GM23338 (cell line): ENCODE results near the gene MAP2K5. TPM values are rescaled to one million over a fixed set of nuclear protein-coding genes. Genes with fewer than 3 reads are reported as not detected.

Experiments
- ATAC-seq: fragments of 200-7000 bp; cut with Tn5 transposase; 3 replicates; pipeline ENCODE4 v1.9.1; 2020
- DNase-seq: peaks from one replicate; pipeline ENCODE4 v3.0.0-alpha.2; 2015; ENCODE audit warnings: low spot score
- H2AFZ ChIP-seq: fragments of 200-600 bp; sonication (generic); 2 replicates; pipeline ENCODE4 v1.8.0; 2016; ENCODE audit warnings: antibody characterized with exemption, mild to moderate bottlenecking, moderate library complexity
- H3F3A ChIP-seq: fragments of 200-600 bp; sonication (generic); replicated peaks from 2 replicates; pipeline ENCODE4 v1.8.0; 2017; ENCODE audit warnings: antibody characterized with exemption, mixed run types, low read depth
- H3K27ac ChIP-seq: fragments of 200-600 bp; sonication (generic); 2 replicates; pipeline ENCODE4 v1.6.1; 2016; ENCODE audit warnings: low read depth
- H3K27me3 ChIP-seq: fragments of 200-600 bp; sonication (generic); 2 replicates; pipeline ENCODE4 v1.8.0; 2016; ENCODE audit warnings: mild to moderate bottlenecking, mixed run types, moderate library complexity; ENCODE audit not compliant: insufficient read depth
- H3K36me3 ChIP-seq: fragments of 200-600 bp; sonication (generic); 2 replicates; pipeline ENCODE4 v1.8.0; 2016; ENCODE audit warnings: mild to moderate bottlenecking; ENCODE audit not compliant: insufficient read depth
- H3K4me1 ChIP-seq: fragments of 200-600 bp; sonication (generic); 2 replicates; pipeline ENCODE4 v1.8.0; 2016; ENCODE audit warnings: mild to moderate bottlenecking, moderate library complexity; ENCODE audit not compliant: insufficient read depth
- H3K4me2 ChIP-seq: fragments of 200-600 bp; sonication (generic); 2 replicates; pipeline ENCODE4 v1.7.1; 2017; ENCODE audit warnings: mixed run types
- H3K4me3 ChIP-seq: fragments of 200-600 bp; sonication (generic); 2 replicates; pipeline ENCODE4 v1.6.1; 2016; ENCODE audit warnings: mixed run types
- H3K79me2 ChIP-seq: fragments of 200-600 bp; sonication (generic); replicated peaks from 2 replicates; pipeline ENCODE4 v1.8.0; 2017; ENCODE audit warnings: mild to moderate bottlenecking; ENCODE audit not compliant: insufficient read depth
- H3K9me2 ChIP-seq: fragments of 200-600 bp; sonication (generic); 2 replicates; pipeline ENCODE4 v1.8.0; 2017; ENCODE audit not compliant: insufficient read depth
- H4K20me1 ChIP-seq: fragments of 200-600 bp; sonication (generic); replicated peaks from 2 replicates; pipeline ENCODE4 v1.8.0; 2017; ENCODE audit warnings: mild to moderate bottlenecking; ENCODE audit not compliant: insufficient read depth
- H3K27ac Mint-ChIP-seq: 2 replicates; pipeline ENCODE4 v1.8.0; 2020; ENCODE audit warnings: inconsistent platforms, mild to moderate bottlenecking, moderate library complexity, mixed read lengths
- H3K27me3 Mint-ChIP-seq: 3 replicates; pipeline ENCODE4 v1.8.0; 2022; ENCODE audit warnings: low read depth, mild to moderate bottlenecking, moderate library complexity, mixed read lengths, inconsistent platforms; ENCODE audit not compliant: insufficient read depth, poor library complexity
- H3K36me3 Mint-ChIP-seq: 3 replicates; pipeline ENCODE4 v1.8.0; 2021; ENCODE audit warnings: low read depth, mild to moderate bottlenecking, inconsistent platforms, moderate library complexity, mixed read lengths
- H3K4me1 Mint-ChIP-seq: 3 replicates; pipeline ENCODE4 v1.8.0; 2020; ENCODE audit warnings: mild to moderate bottlenecking, inconsistent platforms, mixed read lengths
- H3K4me3 Mint-ChIP-seq: 3 replicates; pipeline ENCODE4 v1.8.0; 2021; ENCODE audit warnings: moderate library complexity, mild to moderate bottlenecking, inconsistent platforms, mixed read lengths
- H3K9me3 Mint-ChIP-seq: 3 replicates; pipeline ENCODE4 v1.8.0; 2020; ENCODE audit warnings: moderate library complexity, mild to moderate bottlenecking, inconsistent platforms, mixed read lengths
- CREB1 ChIP-seq: fragments of 250-450 bp; sonication (Bioruptor Pico); IDR thresholded peaks from 2 replicates; pipeline ENCODE4 v1.5.0; 2020; ENCODE audit warnings: low read depth, mild to moderate bottlenecking, moderate library complexity
- EZH2 ChIP-seq: fragments of 200-600 bp; sonication (generic); IDR thresholded peaks from one replicate; pipeline ENCODE4 v1.8.0; 2017; ENCODE audit warnings: antibody characterized with exemption, mild to moderate bottlenecking, low read depth; ENCODE audit not compliant: unreplicated experiment
- POLR2AphosphoS5 ChIP-seq: IDR thresholded peaks from 2 replicates; pipeline ENCODE4 v1.6.1; 2016; ENCODE audit warnings: antibody characterized with exemption, low read depth
- ZNF114 ChIP-seq: fragments of 250-450 bp; sonication (Bioruptor Pico); IDR thresholded peaks from 2 replicates; pipeline ENCODE4 v1.5.0; 2020; ENCODE audit warnings: mild to moderate bottlenecking, moderate library complexity
- polyA plus RNA-seq: library from polyadenylated mRNA; unstranded; fragments of >200 nt; fragmentation: Nextera tagmentation; extraction: Ambion mirVana; gene quantifications from 2 replicates; pipeline ENCODE4 v1.2.1, GENCODE V29; 2016
- total RNA-seq: library from RNA; depleted of rRNA; stranded (reverse); fragments of >200 nt; shearing (Covaris generic); gene quantifications from 2 replicates; pipeline ENCODE4 v1.2.3, GENCODE V29; 2014
- TF ChIP-seq, protein P1 (sequence below), 2 experiments: fragments of 200-600 bp in 1 of 2; sonication (generic) in 1 of 2; conservative IDR thresholded peaks; 2 replicates each; pipeline versions ENCODE4 v1.5.1 to v1.6.1; 2016 to 2017; ENCODE audit warnings: antibody characterized with exemption in 2 of 2, low read depth in 2 of 2, mild to moderate bottlenecking in 2 of 2, moderate library complexity in 1 of 2
- TF ChIP-seq, protein P2 (sequence below): IDR thresholded peaks from 2 replicates; pipeline ENCODE4 v1.6.1; 2016; ENCODE audit warnings: antibody characterized with exemption
- TF ChIP-seq, protein P3 (sequence below): IDR thresholded peaks from one replicate; pipeline ENCODE4 v1.6.1; 2018; ENCODE audit warnings: antibody characterized with exemption; ENCODE audit not compliant: unreplicated experiment

MAP2K5 gene
- total and polyA plus RNA-seq, 2 experiments from 2014 or later, result 6.5 to 13.6 TPM

DNA sequence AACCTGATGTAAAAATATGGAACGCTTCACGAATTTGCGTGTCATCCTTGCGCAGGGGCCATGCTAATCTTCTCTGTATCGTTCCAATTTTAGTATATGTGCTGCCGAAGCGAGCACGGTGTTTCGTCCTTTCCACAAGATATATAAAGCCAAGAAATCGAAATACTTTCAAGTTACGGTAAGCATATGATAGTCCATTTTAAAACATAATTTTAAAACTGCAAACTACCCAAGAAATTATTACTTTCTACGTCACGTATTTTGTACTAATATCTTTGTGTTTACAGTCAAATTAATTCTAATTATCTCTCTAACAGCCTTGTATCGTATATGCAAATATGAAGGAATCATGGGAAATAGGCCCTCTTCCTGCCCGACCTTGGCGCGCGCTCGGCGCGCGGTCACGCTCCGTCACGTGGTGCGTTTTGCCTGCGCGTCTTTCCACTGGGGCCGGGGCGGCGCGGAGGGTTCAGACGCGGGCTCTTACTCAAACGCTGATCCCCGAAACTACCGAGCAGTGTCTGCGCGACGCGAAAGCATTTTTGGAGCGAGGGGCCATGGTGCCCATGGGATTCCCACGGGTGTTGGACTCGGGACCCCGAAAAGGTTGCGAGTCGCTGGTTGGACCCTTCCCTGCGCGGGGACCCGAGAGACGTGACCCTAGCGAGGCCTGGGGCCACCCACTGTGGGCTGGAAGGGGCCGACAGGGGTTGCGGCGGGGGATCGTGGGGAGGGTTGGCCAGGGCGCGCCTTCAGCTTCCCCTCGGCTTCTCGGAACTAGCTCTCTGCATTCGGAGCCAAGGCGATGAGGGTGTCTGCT is 297.6 kb downstream of the MAP2K5 start, which contains the start of gene RNU6-1:
Gene RNU6-1, minus strand, starts transcription at position 117 of the 820 bp plus-strand sequence.
- peaks cover 58% of the 10 kb centered on the region for H3K27me3 ChIP-seq
- peak within 1 kb of the TSS; percentile 92 for H3K4me3 Mint-ChIP-seq
- peaks cover 28% of the 10 kb centered on the region for H3K4me1 ChIP-seq
- H3K36me3 Mint-ChIP-seq, result no peaks in the 10 kb centered on the region; the same call in 2 of the 3 replicates
- H3K79me2 ChIP-seq, result no peaks in the 10 kb centered on the region
- peak within 1 kb of the TSS; percentile 66 for H3K4me3 ChIP-seq
- no peaks in the 10 kb centered on the region for H4K20me1 ChIP-seq
- H3K9me3 Mint-ChIP-seq, result peaks cover 3% of the 10 kb centered on the region; the same call in 2 of the 3 replicates
- peaks cover 54% of the 10 kb centered on the region for H3K4me1 Mint-ChIP-seq
- no peak for TF ChIP-seq ZNF114 (CRISPR knock-in tag)
- peak; percentile 62; the same call in 1 of the 2 replicates for TF ChIP-seq CREB1
- TF ChIP-seq, protein P1, sequence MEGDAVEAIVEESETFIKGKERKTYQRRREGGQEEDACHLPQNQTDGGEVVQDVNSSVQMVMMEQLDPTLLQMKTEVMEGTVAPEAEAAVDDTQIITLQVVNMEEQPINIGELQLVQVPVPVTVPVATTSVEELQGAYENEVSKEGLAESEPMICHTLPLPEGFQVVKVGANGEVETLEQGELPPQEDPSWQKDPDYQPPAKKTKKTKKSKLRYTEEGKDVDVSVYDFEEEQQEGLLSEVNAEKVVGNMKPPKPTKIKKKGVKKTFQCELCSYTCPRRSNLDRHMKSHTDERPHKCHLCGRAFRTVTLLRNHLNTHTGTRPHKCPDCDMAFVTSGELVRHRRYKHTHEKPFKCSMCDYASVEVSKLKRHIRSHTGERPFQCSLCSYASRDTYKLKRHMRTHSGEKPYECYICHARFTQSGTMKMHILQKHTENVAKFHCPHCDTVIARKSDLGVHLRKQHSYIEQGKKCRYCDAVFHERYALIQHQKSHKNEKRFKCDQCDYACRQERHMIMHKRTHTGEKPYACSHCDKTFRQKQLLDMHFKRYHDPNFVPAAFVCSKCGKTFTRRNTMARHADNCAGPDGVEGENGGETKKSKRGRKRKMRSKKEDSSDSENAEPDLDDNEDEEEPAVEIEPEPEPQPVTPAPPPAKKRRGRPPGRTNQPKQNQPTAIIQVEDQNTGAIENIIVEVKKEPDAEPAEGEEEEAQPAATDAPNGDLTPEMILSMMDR (conservative IDR thresholded peaks at IDR 0.05; ENCODE audit: low read depth in 2 of 2), result no peak
- TF ChIP-seq, protein P2, sequence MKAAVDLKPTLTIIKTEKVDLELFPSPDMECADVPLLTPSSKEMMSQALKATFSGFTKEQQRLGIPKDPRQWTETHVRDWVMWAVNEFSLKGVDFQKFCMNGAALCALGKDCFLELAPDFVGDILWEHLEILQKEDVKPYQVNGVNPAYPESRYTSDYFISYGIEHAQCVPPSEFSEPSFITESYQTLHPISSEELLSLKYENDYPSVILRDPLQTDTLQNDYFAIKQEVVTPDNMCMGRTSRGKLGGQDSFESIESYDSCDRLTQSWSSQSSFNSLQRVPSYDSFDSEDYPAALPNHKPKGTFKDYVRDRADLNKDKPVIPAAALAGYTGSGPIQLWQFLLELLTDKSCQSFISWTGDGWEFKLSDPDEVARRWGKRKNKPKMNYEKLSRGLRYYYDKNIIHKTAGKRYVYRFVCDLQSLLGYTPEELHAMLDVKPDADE, result no peak
- no peak for TF ChIP-seq EZH2
- TF ChIP-seq, protein P3, sequence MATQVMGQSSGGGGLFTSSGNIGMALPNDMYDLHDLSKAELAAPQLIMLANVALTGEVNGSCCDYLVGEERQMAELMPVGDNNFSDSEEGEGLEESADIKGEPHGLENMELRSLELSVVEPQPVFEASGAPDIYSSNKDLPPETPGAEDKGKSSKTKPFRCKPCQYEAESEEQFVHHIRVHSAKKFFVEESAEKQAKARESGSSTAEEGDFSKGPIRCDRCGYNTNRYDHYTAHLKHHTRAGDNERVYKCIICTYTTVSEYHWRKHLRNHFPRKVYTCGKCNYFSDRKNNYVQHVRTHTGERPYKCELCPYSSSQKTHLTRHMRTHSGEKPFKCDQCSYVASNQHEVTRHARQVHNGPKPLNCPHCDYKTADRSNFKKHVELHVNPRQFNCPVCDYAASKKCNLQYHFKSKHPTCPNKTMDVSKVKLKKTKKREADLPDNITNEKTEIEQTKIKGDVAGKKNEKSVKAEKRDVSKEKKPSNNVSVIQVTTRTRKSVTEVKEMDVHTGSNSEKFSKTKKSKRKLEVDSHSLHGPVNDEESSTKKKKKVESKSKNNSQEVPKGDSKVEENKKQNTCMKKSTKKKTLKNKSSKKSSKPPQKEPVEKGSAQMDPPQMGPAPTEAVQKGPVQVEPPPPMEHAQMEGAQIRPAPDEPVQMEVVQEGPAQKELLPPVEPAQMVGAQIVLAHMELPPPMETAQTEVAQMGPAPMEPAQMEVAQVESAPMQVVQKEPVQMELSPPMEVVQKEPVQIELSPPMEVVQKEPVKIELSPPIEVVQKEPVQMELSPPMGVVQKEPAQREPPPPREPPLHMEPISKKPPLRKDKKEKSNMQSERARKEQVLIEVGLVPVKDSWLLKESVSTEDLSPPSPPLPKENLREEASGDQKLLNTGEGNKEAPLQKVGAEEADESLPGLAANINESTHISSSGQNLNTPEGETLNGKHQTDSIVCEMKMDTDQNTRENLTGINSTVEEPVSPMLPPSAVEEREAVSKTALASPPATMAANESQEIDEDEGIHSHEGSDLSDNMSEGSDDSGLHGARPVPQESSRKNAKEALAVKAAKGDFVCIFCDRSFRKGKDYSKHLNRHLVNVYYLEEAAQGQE, result no peak
- TF ChIP-seq POLR2AphosphoS5, result peak; percentile 89
- ATAC-seq (peak; percentile 28), DNase-seq (peak; percentile 91)
- no peaks in the 10 kb centered on the region for H3K36me3 ChIP-seq
- peak within 1 kb of the TSS; percentile 99 for H3K27ac Mint-ChIP-seq
- 0 out of 2 replicates have a peak, but pooled peaks cover 4% of the 10 kb centered on the region for H3F3A ChIP-seq
- H3K27me3 Mint-ChIP-seq, result peaks cover 64% of the 10 kb centered on the region
- H3K27ac ChIP-seq, result no peak within 1 kb of the TSS
- H3K4me2 ChIP-seq, result peak within 1 kb of the TSS; percentile 79
- no peaks in the 10 kb centered on the region for H3K9me2 ChIP-seq
- H2AFZ ChIP-seq, result peak within 1 kb of the TSS; percentile 72
